ENCODE data around the gene UBAC2.

UBAC2 gene

DNA sequence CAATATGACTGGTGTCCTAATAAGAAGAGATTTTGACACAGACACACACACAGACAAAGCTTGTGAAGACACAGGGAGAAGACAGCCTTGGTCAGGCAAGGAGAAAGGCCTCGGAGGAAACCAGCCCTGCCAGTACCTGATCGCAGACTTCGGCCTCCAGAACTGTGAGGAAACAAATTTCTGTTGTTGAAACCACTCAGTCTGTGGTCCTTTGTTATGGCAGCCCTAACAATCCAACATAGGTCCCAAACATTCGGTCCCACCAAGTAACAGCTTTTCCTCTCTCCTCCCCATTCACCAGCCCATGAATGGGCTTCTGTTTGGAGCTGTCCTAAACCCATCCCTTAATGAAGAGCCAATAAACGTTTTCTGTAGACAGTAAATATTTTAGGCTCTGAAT, 36.4 kb upstream of the UBAC2 start:
- Histone ChIP-seq H3K36me3 (ENCODE audit: control insufficient read depth, insufficient read depth, low read length, severe bottlenecking) (no peaks in the 10 kb centered on the region), H3K4me1 (ENCODE audit: control insufficient read depth, insufficient read depth, low read length) (no peaks in the 10 kb centered on the region), H3K9ac (ENCODE audit: low read length) (no peak overlapping the region), H3K4me3 (ENCODE audit: low read length) (no peak overlapping the region), H3K9me3 (ENCODE audit: control insufficient read depth, low read length) (no peaks in the 10 kb centered on the region), H3K27me3 (replicated peaks; ENCODE audit: control insufficient read depth, insufficient read depth, low read length) (peaks cover 3% of the 10 kb centered on the region)
- no peak for DNase-seq (ENCODE audit: low read depth)

DNA sequence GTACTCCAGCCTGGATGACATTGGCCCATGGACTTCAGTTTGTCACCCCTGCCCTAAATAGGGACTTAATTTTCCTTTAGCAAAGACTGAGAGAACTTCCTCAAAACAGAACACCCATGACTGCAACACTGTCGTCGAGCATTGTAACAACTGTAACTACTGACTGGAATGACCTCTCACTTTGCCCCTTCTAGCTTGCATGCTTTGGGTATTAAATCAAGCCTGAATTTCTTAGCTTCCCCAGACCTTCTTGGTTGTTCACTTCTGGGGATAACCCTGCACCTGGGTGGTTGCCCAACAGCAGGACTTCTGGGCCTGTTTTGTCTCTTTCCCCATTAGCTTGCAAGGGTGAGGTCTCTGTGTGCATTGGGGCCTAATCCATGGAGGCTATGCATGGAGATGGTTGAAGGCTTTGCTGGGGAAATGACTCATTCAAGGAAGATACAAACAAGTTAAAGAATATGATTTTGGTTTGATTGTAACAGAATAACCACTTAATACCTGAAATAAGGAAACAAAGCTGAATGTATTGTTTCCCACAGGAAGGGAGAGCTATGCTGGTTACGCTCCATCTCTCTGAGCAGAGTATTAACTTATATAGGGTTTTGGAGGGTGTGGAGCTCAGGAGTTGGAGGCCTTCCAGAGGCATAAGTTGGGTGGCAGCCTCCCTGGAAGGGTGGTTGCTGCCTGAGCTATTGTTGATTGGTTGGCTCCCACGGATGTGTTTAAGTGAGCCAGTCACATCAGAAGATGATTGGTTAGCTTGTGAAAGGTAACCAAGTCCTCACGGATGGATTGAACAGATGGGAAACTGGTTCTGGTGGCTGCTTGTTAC, 34.7 kb upstream of the UBAC2 start:
- no peaks in the 10 kb centered on the region for H3K4me1 ChIP-seq (ENCODE audit: control insufficient read depth, insufficient read depth, low read length)
- DNase-seq (ENCODE audit: low read depth), result no peak
- H3K9ac ChIP-seq (ENCODE audit: low read length), result no peak overlapping the region
- H3K36me3 ChIP-seq (ENCODE audit: control insufficient read depth, insufficient read depth, low read length, severe bottlenecking), result no peaks in the 10 kb centered on the region
- no peaks in the 10 kb centered on the region for H3K27me3 ChIP-seq (replicated peaks; ENCODE audit: control insufficient read depth, insufficient read depth, low read length)
- H3K4me3 ChIP-seq (ENCODE audit: low read length), result no peak overlapping the region
- H3K9me3 ChIP-seq (ENCODE audit: control insufficient read depth, low read length), result no peaks in the 10 kb centered on the region

DNA sequence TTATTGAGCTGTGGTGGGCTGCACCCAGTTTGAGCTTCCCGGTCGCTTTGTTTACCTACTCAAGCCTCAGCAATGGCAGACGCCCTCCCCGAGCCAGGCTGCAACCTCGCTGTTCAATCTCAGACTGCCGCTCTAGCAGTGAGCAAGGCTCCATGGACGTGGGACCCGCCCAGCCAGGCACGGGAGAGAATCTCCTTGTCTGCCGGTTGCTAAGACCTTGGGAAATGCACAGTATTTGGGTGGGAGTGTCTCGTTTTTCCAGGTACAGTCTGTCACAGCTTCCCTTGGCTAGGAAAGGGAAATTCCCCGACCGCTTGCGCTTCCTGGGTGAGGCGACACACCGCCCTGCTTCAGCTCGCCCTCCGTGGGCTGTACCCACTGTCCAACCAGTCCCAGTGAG, 27.7 kb upstream of the UBAC2 start:
- peaks cover 11% of the 10 kb centered on the region for H3K27me3 ChIP-seq (replicated peaks; ENCODE audit: control insufficient read depth, insufficient read depth, low read length)
- H3K4me1 ChIP-seq (ENCODE audit: control insufficient read depth, insufficient read depth, low read length), result no peaks in the 10 kb centered on the region
- H3K36me3 ChIP-seq (ENCODE audit: control insufficient read depth, insufficient read depth, low read length, severe bottlenecking), result no peaks in the 10 kb centered on the region
- no peak overlapping the region for H3K4me3 ChIP-seq (ENCODE audit: low read length)
- H3K9me3 ChIP-seq (ENCODE audit: control insufficient read depth, low read length), result no peaks in the 10 kb centered on the region
- no peak for DNase-seq (ENCODE audit: low read depth)
- no peak overlapping the region for H3K9ac ChIP-seq (ENCODE audit: low read length)

DNA sequence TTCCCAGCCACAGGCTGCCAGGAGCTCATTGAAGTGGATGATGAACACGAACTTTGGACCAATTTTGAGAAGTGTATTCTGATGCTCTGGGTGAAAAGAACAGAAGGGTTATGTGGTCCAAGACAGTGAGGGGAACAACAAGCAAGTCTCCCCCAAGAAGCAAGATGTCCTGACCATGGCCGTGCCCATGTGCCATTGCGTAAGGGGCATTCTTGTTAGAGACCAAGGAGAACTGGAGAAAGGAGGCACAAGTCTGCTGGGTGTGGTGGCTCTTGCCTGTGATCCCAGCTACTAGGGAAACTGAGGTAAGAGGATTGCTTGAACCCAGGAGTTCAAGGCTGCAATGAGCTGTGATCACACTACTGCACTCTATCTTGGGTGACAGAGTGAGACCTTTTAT, 27.0 kb upstream of the UBAC2 start:
- no peak for DNase-seq (ENCODE audit: low read depth)
- Histone ChIP-seq H3K27me3 (replicated peaks; ENCODE audit: control insufficient read depth, insufficient read depth, low read length) (peaks cover 11% of the 10 kb centered on the region), H3K9me3 (ENCODE audit: control insufficient read depth, low read length) (no peaks in the 10 kb centered on the region), H3K4me3 (ENCODE audit: low read length) (no peak overlapping the region), H3K9ac (ENCODE audit: low read length) (no peak overlapping the region), H3K36me3 (ENCODE audit: control insufficient read depth, insufficient read depth, low read length, severe bottlenecking) (no peaks in the 10 kb centered on the region), H3K4me1 (ENCODE audit: control insufficient read depth, insufficient read depth, low read length) (peaks cover 3% of the 10 kb centered on the region)

DNA sequence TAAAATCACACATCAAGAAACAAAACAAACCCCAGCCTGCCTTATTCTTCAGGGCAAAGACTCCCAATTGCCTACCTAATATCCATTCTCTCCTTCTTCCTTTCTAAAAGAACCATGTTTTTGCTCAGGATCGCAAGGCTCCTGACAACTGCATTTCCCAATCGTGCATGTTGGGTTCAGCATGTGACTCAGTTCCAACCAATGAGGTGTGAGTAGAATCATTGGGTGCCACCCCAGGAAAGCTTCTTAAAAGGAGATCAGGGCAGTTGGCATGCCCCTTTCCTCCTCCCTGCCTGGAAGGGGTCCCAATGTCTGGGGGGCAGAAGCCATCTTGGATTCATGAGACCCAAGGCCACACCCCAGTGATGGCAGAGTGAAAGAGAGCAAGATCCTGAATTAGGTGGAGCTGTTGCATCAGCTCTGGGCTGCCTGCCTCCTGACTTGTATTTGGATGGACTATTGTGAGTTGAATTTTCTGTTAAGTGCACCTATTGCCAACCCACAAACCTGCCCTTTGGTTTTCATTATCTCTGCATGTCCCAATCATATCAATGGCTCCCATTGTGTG, 26.0 kb upstream of the UBAC2 start:
- Histone ChIP-seq H3K9me3 (ENCODE audit: control insufficient read depth, low read length) (no peaks in the 10 kb centered on the region), H3K27me3 (replicated peaks; ENCODE audit: control insufficient read depth, insufficient read depth, low read length) (peaks cover 11% of the 10 kb centered on the region), H3K4me3 (ENCODE audit: low read length) (no peak overlapping the region), H3K9ac (ENCODE audit: low read length) (no peak overlapping the region), H3K36me3 (ENCODE audit: control insufficient read depth, insufficient read depth, low read length, severe bottlenecking) (no peaks in the 10 kb centered on the region), H3K4me1 (ENCODE audit: control insufficient read depth, insufficient read depth, low read length) (peaks cover 11% of the 10 kb centered on the region)
- no peak for DNase-seq (ENCODE audit: low read depth)

DNA sequence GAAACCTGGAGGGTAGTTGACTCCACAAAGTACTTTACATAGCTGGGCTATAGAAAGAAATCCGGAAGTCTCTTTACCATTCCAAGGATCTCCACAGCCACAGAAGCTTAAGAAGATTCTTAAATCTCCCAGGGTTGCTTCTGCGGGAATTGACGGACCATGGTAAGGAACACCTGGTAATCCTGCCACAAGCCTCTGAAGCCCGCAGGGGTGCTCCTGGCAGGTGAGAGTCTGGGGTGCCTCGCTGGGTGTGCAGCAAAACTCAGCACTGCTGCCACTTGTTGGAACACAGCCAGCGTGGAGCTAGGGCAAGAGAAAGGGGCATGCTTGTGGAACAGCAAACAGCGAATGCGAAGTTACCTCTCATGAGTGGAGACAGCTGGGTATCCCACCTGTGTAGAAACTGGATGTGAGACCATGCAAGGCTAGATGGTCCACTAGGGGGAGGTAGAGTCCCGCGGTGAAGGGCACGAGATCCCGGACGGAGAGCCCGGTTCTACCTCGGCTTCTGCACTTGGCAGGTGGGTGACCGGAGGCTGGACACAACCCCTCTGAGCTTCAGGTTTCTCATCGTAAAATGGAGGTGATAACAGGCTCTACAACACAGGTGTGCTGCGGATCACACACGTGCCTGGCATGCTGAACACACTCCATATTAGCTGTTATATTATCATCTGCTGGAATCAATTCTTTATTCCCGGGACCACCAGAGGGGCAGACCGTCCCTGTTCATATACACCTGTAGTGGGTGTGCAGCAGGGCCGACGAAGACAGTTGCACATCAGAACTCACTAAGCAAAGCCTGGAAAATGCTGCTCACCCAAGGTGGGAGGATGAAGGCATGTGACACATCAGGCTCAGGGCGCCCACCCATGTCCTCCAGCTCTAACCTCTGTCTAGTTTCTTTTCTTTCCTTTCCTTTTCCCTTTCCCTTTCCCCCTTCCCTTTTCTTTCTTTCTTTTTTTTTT, 24.1 kb upstream of the UBAC2 start:
- H3K4me1 ChIP-seq (ENCODE audit: control insufficient read depth, insufficient read depth, low read length), result peaks cover 11% of the 10 kb centered on the region
- no peak overlapping the region for H3K4me3 ChIP-seq (ENCODE audit: low read length)
- no peaks in the 10 kb centered on the region for H3K36me3 ChIP-seq (ENCODE audit: control insufficient read depth, insufficient read depth, low read length, severe bottlenecking)
- peak; percentile 84 for DNase-seq (ENCODE audit: low read depth)
- peaks cover 15% of the 10 kb centered on the region for H3K27me3 ChIP-seq (replicated peaks; ENCODE audit: control insufficient read depth, insufficient read depth, low read length)
- H3K9ac ChIP-seq (ENCODE audit: low read length), result no peak overlapping the region
- no peaks in the 10 kb centered on the region for H3K9me3 ChIP-seq (ENCODE audit: control insufficient read depth, low read length)

DNA sequence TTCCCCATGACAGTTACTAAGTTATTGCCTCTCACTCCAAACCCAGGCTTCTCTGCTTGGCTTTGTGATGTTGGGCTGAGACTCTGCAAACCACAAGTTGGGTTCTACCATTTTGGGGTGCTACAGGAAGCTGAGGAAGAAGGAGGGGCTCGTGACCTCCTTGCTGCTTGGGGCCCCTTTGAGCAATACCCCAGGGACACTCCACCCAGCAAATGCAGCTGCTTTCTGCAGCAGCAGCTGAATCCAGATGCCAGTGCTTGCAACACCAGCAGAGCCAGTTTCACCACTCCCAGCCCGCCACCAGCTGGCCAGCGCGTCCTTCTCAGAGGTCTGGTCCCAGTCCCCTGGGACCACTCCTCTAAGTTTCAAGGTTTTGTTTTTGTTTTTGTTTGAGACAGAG, 22.0 kb upstream of the UBAC2 start:
- peaks cover 12% of the 10 kb centered on the region for H3K9me3 ChIP-seq (ENCODE audit: control insufficient read depth, low read length)
- no peak overlapping the region for H3K9ac ChIP-seq (ENCODE audit: low read length)
- peak; percentile 36 for DNase-seq (ENCODE audit: low read depth)
- H3K4me3 ChIP-seq (ENCODE audit: low read length), result no peak overlapping the region
- H3K4me1 ChIP-seq (ENCODE audit: control insufficient read depth, insufficient read depth, low read length), result peaks cover 11% of the 10 kb centered on the region
- H3K36me3 ChIP-seq (ENCODE audit: control insufficient read depth, insufficient read depth, low read length, severe bottlenecking), result no peaks in the 10 kb centered on the region
- H3K27me3 ChIP-seq (replicated peaks; ENCODE audit: control insufficient read depth, insufficient read depth, low read length), result peaks cover 10% of the 10 kb centered on the region

DNA sequence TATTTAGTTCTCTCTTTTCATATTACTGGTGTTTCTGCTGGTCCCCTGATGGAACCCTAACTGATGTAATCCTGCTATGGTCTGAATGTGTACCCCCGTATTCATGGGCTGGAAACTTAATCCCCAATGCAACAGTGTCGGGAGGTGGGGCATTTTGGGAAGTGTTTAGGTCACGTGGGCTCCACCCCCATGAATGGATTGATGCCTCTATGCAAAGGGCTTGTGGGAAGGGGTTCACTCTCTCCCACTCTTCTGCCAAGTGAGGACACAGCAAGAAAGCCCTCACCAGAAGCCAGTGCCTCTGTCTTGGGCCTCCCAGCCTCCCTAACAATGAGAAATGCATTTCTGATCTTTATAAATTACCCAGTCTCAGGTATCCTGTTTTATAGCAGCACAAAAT, 21.2 kb upstream of the UBAC2 start:
- peaks cover 10% of the 10 kb centered on the region for H3K27me3 ChIP-seq (replicated peaks; ENCODE audit: control insufficient read depth, insufficient read depth, low read length)
- peaks cover 11% of the 10 kb centered on the region for H3K4me1 ChIP-seq (ENCODE audit: control insufficient read depth, insufficient read depth, low read length)
- H3K9ac ChIP-seq (ENCODE audit: low read length), result no peak overlapping the region
- no peaks in the 10 kb centered on the region for H3K36me3 ChIP-seq (ENCODE audit: control insufficient read depth, insufficient read depth, low read length, severe bottlenecking)
- H3K4me3 ChIP-seq (ENCODE audit: low read length), result no peak overlapping the region
- DNase-seq (ENCODE audit: low read depth), result no peak
- peaks cover 12% of the 10 kb centered on the region for H3K9me3 ChIP-seq (ENCODE audit: control insufficient read depth, low read length)

DNA sequence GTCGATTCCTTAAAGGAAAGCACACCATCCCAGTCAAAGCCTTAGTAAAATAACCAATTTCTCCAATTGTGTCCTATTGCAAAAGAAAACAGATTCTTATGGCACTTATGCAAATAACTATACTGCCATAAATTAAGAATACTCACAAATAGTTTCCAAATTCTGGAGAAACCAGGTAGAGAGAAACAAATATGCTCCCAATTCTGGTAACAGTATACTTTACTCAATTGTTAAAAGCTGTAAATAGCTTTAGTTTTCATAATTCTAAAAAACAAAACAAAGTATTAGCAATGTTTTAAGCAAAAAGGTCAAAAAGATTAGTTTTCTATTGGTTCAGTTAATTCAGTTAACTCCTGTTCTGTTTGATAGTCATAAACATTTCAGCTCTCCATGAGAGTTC, 18.2 kb upstream of the UBAC2 start:
- peaks cover 11% of the 10 kb centered on the region for H3K4me1 ChIP-seq (ENCODE audit: control insufficient read depth, insufficient read depth, low read length)
- peaks cover 12% of the 10 kb centered on the region for H3K9me3 ChIP-seq (ENCODE audit: control insufficient read depth, low read length)
- H3K36me3 ChIP-seq (ENCODE audit: control insufficient read depth, insufficient read depth, low read length, severe bottlenecking), result no peaks in the 10 kb centered on the region
- DNase-seq (ENCODE audit: low read depth), result no peak
- no peak overlapping the region for H3K4me3 ChIP-seq (ENCODE audit: low read length)
- peaks cover 4% of the 10 kb centered on the region for H3K27me3 ChIP-seq (replicated peaks; ENCODE audit: control insufficient read depth, insufficient read depth, low read length)
- H3K9ac ChIP-seq (ENCODE audit: low read length), result no peak overlapping the region

DNA sequence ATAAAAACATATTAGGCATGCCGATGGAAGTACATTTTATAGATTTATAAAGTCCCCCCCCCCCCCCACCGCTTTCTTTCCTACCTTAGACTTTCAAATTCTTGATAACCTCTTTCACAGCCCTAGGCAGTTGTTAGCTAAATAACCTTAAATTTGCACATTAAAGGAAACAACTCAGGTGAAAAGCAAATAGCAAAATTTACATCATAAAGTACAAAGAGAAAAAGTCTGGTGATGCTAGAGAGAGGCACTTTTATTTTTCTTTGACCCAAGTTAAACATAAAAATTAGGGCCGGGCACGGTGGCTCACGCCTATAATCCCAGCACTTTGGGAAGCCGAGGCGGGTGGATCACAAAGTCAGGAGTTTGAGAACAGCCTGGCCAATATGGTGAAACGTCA, 15.0 kb upstream of the UBAC2 start:
- no peak for DNase-seq (ENCODE audit: low read depth)
- Histone ChIP-seq H3K9me3 (ENCODE audit: control insufficient read depth, low read length) (peaks cover 12% of the 10 kb centered on the region), H3K36me3 (ENCODE audit: control insufficient read depth, insufficient read depth, low read length, severe bottlenecking) (no peaks in the 10 kb centered on the region), H3K4me3 (ENCODE audit: low read length) (no peak overlapping the region), H3K27me3 (replicated peaks; ENCODE audit: control insufficient read depth, insufficient read depth, low read length) (peaks cover under 1% of the 10 kb centered on the region), H3K4me1 (ENCODE audit: control insufficient read depth, insufficient read depth, low read length) (peaks cover 14% of the 10 kb centered on the region), H3K9ac (ENCODE audit: low read length) (no peak overlapping the region)

Measured in adipocyte (in vitro differentiated cells).